ENCODE data around the gene MNT. TPM values are rescaled to one million over a fixed set of nuclear protein-coding genes. Genes with fewer than 3 reads are reported as not detected.

MNT gene
- total and polyA plus RNA-seq, 5 donors from 2014 or later = 0.50 to 93.4 (median 1.1) TPM

DNA sequence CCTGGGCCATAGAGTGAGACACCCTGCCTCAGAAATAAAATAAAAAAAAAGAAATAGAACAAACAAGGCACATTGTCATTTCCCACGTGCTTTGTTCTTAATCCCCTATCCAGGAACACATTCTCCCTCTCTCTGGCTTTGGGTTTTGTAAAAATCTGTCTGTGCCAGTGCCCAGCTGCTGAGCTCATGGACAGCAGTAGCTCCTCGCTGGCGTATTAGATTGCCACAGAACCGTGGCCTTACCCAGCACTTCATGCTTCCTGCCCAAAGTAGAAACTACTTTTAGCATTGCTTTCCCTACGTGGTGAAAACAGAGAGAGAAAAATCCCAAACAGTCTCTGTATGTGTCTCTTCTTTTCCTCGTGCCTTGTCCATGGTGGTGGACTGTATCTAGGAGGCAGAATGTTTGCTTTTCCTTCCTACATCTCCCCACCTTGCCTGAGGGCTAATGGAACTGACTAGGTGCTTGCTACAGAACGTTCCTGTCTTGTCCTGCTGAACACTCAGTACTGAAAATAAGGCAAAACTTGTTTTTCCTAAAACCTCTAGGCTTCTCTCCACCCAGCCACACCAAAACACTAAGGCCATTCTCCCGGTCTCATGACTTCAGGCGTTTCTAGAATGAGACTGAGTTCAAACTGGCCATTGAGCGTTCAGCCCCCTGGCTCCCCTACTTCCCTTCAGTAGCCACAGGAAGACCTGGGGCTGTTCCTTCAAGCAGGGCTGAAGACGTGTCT is 26.1 kb downstream of the MNT start:
- peaks cover 15% of the 10 kb centered on the region for H3K36me3 ChIP-seq (ENCODE audit: control insufficient read depth, insufficient read depth, low read length)
- no peak for DNase-seq
- Mint-ChIP-seq H3K9me3 (no peaks in the 10 kb centered on the region), H3K27me3 (no peaks in the 10 kb centered on the region), H3K27ac (no peak overlapping the region), H3K36me3 (peaks cover 5% of the 10 kb centered on the region), H3K4me1 (no peaks in the 10 kb centered on the region), H3K4me3 (no peak overlapping the region)
- no peaks in the 10 kb centered on the region for H3K9me3 ChIP-seq (ENCODE audit: control insufficient read depth in 2 of 2, low read length in 2 of 2)
- ATAC-seq (ENCODE audit: low read depth in 2 of 2) = no peak
- no peaks in the 10 kb centered on the region for H3K27me3 ChIP-seq (ENCODE audit: control insufficient read depth, insufficient read depth, low read length)
- no peak overlapping the region for H3K27ac ChIP-seq (ENCODE audit: insufficient read depth, low read length, poor library complexity, severe bottlenecking)
- no peak overlapping the region for H3K4me3 ChIP-seq (ENCODE audit: low read depth, low read length)
- H3K4me1 ChIP-seq (ENCODE audit: control insufficient read depth, insufficient read depth, low read length, poor library complexity, severe bottlenecking) = no peaks in the 10 kb centered on the region

DNA sequence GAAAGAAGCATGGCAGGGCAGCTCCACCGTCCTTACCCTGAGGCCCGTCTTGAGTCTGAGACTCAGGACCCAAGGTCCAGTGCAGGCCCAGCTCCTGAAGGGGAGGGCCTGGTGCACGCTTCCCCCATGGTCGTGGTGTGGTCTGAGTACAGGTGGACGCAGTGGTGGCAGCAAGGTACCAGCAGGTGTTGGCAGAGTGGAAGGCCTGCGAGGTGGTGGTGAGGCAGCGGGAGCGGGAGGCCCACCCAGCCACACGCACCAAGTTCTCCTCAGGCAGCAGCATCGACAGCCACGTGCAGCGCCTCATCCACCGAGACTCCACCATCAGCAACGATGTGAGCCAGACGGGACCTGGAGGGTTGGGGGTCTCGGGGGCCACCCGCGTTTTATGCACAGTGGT is 27.7 kb downstream of the MNT start:
- Histone ChIP-seq H3K9me3 (ENCODE audit: control insufficient read depth in 2 of 2, low read length in 2 of 2) (no peaks in the 10 kb centered on the region), H3K27ac (ENCODE audit: insufficient read depth, low read length, poor library complexity, severe bottlenecking) (no peak overlapping the region), H3K4me3 (ENCODE audit: low read depth, low read length) (no peak overlapping the region), H3K27me3 (ENCODE audit: control insufficient read depth, insufficient read depth, low read length) (no peaks in the 10 kb centered on the region), H3K36me3 (ENCODE audit: control insufficient read depth, insufficient read depth, low read length) (peaks cover 15% of the 10 kb centered on the region), H3K4me1 (ENCODE audit: control insufficient read depth, insufficient read depth, low read length, poor library complexity, severe bottlenecking) (no peaks in the 10 kb centered on the region)
- Mint-ChIP-seq H3K27ac (no peak overlapping the region), H3K27me3 (no peaks in the 10 kb centered on the region), H3K4me3 (no peak overlapping the region), H3K9me3 (no peaks in the 10 kb centered on the region), H3K4me1 (no peaks in the 10 kb centered on the region), H3K36me3 (peaks cover 5% of the 10 kb centered on the region)
- ATAC-seq (ENCODE audit: low read depth in 2 of 2) (no peak), DNase-seq (no peak)

DNA sequence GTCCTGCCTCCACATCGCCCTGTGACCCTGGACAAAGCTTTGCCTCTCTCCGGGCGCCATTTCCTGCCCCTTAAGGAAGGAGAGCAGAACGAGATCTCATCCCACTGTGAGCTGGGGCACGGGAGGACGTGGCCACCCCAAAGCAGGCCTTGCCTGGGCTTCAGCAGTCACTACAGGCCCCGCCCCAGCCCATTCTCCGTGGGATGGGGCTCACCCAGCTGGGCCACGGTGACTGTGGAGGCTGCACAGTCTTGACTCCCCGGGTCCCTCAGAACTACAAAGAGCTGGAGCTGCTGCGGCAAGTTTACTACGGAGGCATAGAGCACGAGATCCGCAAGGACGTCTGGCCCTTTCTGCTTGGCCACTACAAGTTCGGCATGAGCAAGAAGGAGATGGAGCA is 28.2 kb downstream of the MNT start:
- ATAC-seq (ENCODE audit: low read depth in 2 of 2) (no peak), DNase-seq (no peak)
- H3K27ac ChIP-seq (ENCODE audit: insufficient read depth, low read length, poor library complexity, severe bottlenecking) = no peak overlapping the region
- H3K27ac Mint-ChIP-seq = peak overlapping the region in 1 of 3 donors; percentile 66
- no peaks in the 10 kb centered on the region for H3K9me3 ChIP-seq (ENCODE audit: control insufficient read depth in 2 of 2, low read length in 2 of 2)
- no peaks in the 10 kb centered on the region for H3K27me3 ChIP-seq (ENCODE audit: control insufficient read depth, insufficient read depth, low read length)
- no peaks in the 10 kb centered on the region for H3K27me3 Mint-ChIP-seq
- H3K4me3 Mint-ChIP-seq = no peak overlapping the region
- H3K36me3 Mint-ChIP-seq = peaks cover 5% of the 10 kb centered on the region
- H3K36me3 ChIP-seq (ENCODE audit: control insufficient read depth, insufficient read depth, low read length) = peaks cover 14% of the 10 kb centered on the region
- H3K9me3 Mint-ChIP-seq = no peaks in the 10 kb centered on the region
- no peak overlapping the region for H3K4me3 ChIP-seq (ENCODE audit: low read depth, low read length)
- H3K4me1 ChIP-seq (ENCODE audit: control insufficient read depth, insufficient read depth, low read length, poor library complexity, severe bottlenecking) = no peaks in the 10 kb centered on the region
- H3K4me1 Mint-ChIP-seq = no peaks in the 10 kb centered on the region

DNA sequence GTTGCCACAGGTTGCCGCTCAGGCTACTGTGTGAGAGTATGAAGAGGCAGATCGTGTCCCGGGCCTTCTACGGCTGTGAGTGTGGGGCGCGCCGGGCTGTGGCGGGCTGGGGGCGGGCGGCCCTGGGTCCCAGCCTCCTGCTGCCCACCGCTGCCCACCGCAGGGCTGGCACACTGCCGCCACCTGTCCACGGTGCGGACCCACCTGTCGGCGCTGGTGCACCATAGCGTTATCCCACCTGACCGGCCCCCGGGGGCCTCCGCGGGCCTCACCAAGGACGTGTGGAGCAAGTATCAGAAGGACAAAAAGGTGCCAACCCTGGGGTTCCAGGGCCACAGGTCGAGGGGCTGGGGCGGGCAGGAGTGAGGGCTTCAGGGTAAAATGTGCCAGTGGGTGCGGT is 28.7 kb downstream of the MNT start:
- Histone ChIP-seq H3K27me3 (ENCODE audit: control insufficient read depth, insufficient read depth, low read length) (no peaks in the 10 kb centered on the region), H3K9me3 (ENCODE audit: control insufficient read depth in 2 of 2, low read length in 2 of 2) (no peaks in the 10 kb centered on the region), H3K4me1 (ENCODE audit: control insufficient read depth, insufficient read depth, low read length, poor library complexity, severe bottlenecking) (no peaks in the 10 kb centered on the region), H3K4me3 (ENCODE audit: low read depth, low read length) (no peak overlapping the region), H3K27ac (ENCODE audit: insufficient read depth, low read length, poor library complexity, severe bottlenecking) (no peak overlapping the region), H3K36me3 (ENCODE audit: control insufficient read depth, insufficient read depth, low read length) (peaks cover 11% of the 10 kb centered on the region)
- Mint-ChIP-seq H3K27me3 (no peaks in the 10 kb centered on the region), H3K9me3 (no peaks in the 10 kb centered on the region), H3K4me1 (no peaks in the 10 kb centered on the region), H3K36me3 (peaks cover 5% of the 10 kb centered on the region), H3K4me3 (no peak overlapping the region), H3K27ac (no peak overlapping the region)
- no peak for DNase-seq
- ATAC-seq (ENCODE audit: low read depth in 2 of 2) = no peak

DNA sequence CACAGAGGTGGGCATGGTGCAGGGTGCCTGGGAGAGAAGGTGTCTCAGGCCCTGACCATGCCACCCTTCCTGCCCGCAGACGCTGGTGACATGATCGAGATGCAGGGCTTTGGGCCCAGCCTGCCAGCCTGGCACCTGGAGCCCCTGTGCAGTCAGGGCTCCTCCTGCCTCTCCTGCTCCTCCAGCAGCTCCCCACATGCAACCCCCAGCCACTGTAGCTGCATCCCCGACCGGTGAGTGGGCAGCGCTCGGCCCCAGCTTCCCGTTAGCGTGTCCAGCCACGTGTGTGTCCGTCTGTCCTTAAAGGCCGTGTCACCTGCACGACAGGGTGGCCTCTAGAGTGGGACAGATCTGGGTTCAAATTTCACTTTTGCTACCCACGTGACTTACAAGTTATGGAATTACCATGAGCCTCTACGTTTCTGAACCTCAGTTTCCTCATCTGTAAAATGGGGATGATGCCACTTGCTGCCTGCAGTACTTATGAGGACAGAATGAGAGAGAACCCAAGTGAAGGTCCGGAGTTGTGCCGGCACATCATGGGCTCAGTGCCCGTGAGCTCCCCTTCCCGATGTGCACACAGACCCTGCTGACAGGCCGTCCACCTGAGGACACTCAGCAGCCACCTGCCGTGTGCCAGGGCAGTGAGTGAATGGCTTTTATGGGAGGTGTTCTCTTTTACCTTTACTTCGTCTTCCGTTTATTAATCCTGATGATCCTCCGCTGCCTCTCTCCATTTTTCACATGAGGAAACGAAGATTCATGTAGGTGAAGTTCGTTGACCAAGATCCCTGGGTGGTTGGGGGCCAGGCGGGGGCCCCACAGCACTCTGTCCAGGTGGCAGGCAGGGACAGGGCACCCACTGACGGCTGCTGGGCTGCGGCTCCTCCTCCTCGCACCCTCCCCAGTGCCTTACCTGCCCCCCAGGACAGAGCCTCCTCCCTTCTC is 29.4 kb downstream of the MNT start:
- Histone ChIP-seq H3K27me3 (ENCODE audit: control insufficient read depth, insufficient read depth, low read length) (no peaks in the 10 kb centered on the region), H3K4me3 (ENCODE audit: low read depth, low read length) (no peak overlapping the region), H3K4me1 (ENCODE audit: control insufficient read depth, insufficient read depth, low read length, poor library complexity, severe bottlenecking) (no peaks in the 10 kb centered on the region), H3K36me3 (ENCODE audit: control insufficient read depth, insufficient read depth, low read length) (peaks cover 11% of the 10 kb centered on the region), H3K27ac (ENCODE audit: insufficient read depth, low read length, poor library complexity, severe bottlenecking) (no peak overlapping the region), H3K9me3 (ENCODE audit: control insufficient read depth in 2 of 2, low read length in 2 of 2) (no peaks in the 10 kb centered on the region)
- ATAC-seq (ENCODE audit: low read depth in 2 of 2) (no peak), DNase-seq (no peak)
- no peaks in the 10 kb centered on the region for H3K27me3 Mint-ChIP-seq
- peaks cover 5% of the 10 kb centered on the region for H3K36me3 Mint-ChIP-seq
- no peak overlapping the region for H3K27ac Mint-ChIP-seq
- no peak overlapping the region for H3K4me3 Mint-ChIP-seq
- no peaks in the 10 kb centered on the region for H3K4me1 Mint-ChIP-seq
- H3K9me3 Mint-ChIP-seq = no peaks in the 10 kb centered on the region

DNA sequence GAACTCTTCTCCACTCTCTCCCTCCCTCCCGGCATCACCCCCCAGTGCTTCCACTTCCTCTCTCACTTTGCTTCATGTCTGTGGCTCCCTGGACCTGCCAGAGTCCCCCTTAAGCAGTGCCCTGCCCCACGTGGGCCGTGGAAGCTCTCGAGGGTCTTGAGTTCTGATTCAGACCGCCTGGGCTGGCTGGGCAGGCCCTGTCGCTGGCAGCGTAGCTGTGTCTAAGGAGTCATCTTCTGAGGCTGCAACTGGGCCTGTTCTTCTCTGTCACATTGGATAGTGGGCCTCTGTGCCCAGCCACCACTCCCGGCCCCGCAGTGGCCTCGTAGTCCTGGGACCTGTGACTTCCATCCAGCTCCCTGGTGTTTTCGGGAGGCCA is 30.7 kb downstream of the MNT start:
- no peak overlapping the region for H3K4me3 Mint-ChIP-seq
- no peaks in the 10 kb centered on the region for H3K27me3 Mint-ChIP-seq
- Histone ChIP-seq H3K27ac (ENCODE audit: insufficient read depth, low read length, poor library complexity, severe bottlenecking) (no peak overlapping the region), H3K36me3 (ENCODE audit: control insufficient read depth, insufficient read depth, low read length) (peaks cover 6% of the 10 kb centered on the region), H3K4me3 (ENCODE audit: low read depth, low read length) (no peak overlapping the region), H3K27me3 (ENCODE audit: control insufficient read depth, insufficient read depth, low read length) (no peaks in the 10 kb centered on the region), H3K9me3 (ENCODE audit: control insufficient read depth in 2 of 2, low read length in 2 of 2) (no peaks in the 10 kb centered on the region), H3K4me1 (ENCODE audit: control insufficient read depth, insufficient read depth, low read length, poor library complexity, severe bottlenecking) (no peaks in the 10 kb centered on the region)
- no peaks in the 10 kb centered on the region for H3K4me1 Mint-ChIP-seq
- ATAC-seq (ENCODE audit: low read depth in 2 of 2) (no peak), DNase-seq (no peak)
- peaks cover 5% of the 10 kb centered on the region for H3K36me3 Mint-ChIP-seq
- H3K9me3 Mint-ChIP-seq = no peaks in the 10 kb centered on the region
- no peak overlapping the region for H3K27ac Mint-ChIP-seq

DNA sequence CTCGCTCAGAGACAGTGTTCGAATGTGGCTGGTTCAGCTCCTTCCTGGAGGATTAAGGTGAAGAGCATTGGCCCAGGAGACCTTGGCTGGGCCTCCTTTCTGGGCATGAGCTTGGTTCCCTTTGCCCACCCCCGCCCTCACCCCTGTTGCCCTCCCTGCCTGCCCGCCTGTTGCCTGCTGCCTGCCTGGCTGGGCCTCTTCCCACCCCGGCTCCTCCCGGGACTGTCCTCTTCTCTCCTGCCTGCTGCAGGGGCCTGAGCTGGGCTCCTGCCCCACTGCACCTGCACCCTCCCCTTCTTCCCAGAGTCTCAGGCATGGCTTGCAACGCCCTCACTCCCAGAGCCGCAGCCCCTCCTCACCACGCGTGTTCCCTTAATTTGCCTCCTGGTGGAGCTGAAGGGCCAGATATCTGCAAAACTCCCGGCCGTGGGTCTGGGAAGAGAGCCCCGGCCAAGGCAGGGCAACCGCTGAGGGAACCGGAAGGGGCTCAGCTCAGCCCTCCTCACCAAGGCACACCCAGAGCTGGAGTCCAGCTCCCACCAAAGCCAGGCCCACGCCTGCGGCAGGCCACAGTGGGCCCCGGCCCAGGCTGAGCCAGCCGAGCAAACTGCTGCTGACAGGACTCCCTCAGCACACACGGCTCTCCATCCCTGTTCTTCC is 31.2 kb downstream of the MNT start:
- Histone ChIP-seq H3K9me3 (ENCODE audit: control insufficient read depth in 2 of 2, low read length in 2 of 2) (no peaks in the 10 kb centered on the region), H3K4me1 (ENCODE audit: control insufficient read depth, insufficient read depth, low read length, poor library complexity, severe bottlenecking) (no peaks in the 10 kb centered on the region), H3K36me3 (ENCODE audit: control insufficient read depth, insufficient read depth, low read length) (peaks cover 5% of the 10 kb centered on the region), H3K27me3 (ENCODE audit: control insufficient read depth, insufficient read depth, low read length) (no peaks in the 10 kb centered on the region), H3K27ac (ENCODE audit: insufficient read depth, low read length, poor library complexity, severe bottlenecking) (no peak overlapping the region), H3K4me3 (ENCODE audit: low read depth, low read length) (no peak overlapping the region)
- peaks cover 2% of the 10 kb centered on the region for H3K36me3 Mint-ChIP-seq
- no peaks in the 10 kb centered on the region for H3K4me1 Mint-ChIP-seq
- ATAC-seq (ENCODE audit: low read depth in 2 of 2) (no peak), DNase-seq (no peak)
- H3K4me3 Mint-ChIP-seq = no peak overlapping the region
- H3K9me3 Mint-ChIP-seq = no peaks in the 10 kb centered on the region
- peak overlapping the region in 1 of 3 donors; percentile 47 for H3K27ac Mint-ChIP-seq
- no peaks in the 10 kb centered on the region for H3K27me3 Mint-ChIP-seq
